ENCODE results near the gene ZC3H12C. TPM values are rescaled to one million over a fixed set of nuclear protein-coding genes. Genes with fewer than 3 reads are reported as not detected.
"Not testable (repeated sequence)": the region's sequence is repeated elsewhere in the genome, so short reads cannot be mapped to it uniquely, and the experiment has no call there.

Gene ZC3H12C
- total RNA-seq, 4 donors from 2014 or later, result 5.5 to 10.1 (median 7.8) TPM

DNA sequence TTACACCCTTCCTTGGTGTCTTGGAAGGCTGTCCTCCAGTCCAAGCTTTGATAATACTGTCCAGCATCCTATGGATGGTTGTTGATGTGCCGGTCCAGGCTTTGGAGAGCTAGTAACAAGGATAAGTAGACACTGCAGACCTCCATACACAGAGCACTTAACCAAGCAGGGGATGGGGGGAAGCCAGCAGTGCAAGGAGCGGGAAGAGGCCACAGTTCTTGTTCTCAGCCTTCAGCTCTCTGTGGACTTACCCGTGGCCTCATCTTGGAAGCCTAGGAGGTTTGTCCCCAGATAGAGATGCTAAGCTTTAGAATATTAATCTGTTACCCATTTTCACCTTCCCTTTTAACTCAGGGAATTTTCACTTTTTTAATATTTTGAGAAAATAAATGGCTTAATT, 30.9 kb upstream of the ZC3H12C start:
- no peak for DNase-seq
- no peak for TF ChIP-seq POLR2A (IDR thresholded peaks at IDR 0.05)
- no peak for TF ChIP-seq CTCF (IDR thresholded peaks at IDR 0.05)
- WGBS, 2 donors, result 90% methylated on average over 2 to 3 of the region's 3 CpGs
- Histone ChIP-seq H3K4me3 (no peak overlapping the region), H3K36me3 (no peaks in the 10 kb centered on the region), H3K27me3 (no peaks in the 10 kb centered on the region), H3K4me1 (no peaks in the 10 kb centered on the region), H3K27ac (no peak overlapping the region), H3K9me3 (no peaks in the 10 kb centered on the region)
- intact Hi-C loops (cut with DNase I), result no loop called here

DNA sequence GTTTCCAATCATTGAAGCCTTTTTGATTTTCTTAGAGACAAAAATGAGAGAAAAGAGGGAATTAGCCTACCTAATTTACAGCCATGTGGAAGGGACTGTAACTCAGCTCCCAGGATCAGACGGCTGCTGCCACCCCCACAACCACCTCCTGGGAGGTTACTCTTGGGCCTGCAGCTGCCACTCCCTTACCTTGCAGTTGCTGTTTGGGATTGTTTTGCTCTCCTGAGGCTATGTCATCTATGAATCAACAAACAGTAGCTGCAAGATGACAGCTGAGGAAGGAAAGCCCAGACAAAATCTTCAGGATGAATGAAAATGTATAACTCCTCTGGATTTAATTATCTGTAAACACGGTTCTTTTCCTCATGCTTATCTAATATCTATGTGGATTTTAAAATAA, 28.0 kb upstream of the ZC3H12C start:
- TF ChIP-seq POLR2A (IDR thresholded peaks at IDR 0.05) (no peak), CTCF (IDR thresholded peaks at IDR 0.05) (no peak)
- H3K4me1 ChIP-seq, result peaks cover 0 to 10% (median 0%) of the 10 kb centered on the region in 3 donors
- DNase-seq, result no peak
- WGBS, 2 donors, result 40 to 58% methylated on average over 2 of the region's 2 CpGs
- no peaks in the 10 kb centered on the region for H3K9me3 ChIP-seq
- H3K27me3 ChIP-seq, result no peaks in the 10 kb centered on the region
- H3K4me3 ChIP-seq, result no peak overlapping the region
- no peak overlapping the region for H3K27ac ChIP-seq
- intact Hi-C loops (cut with DNase I), result no loop called here
- no peaks in the 10 kb centered on the region for H3K36me3 ChIP-seq

GRCh38 chr11:110068001-110068400, 25.2 kb upstream of the ZC3H12C start:
- DNase-seq; H3K4me3 ChIP-seq; intact Hi-C loops (cut with DNase I); H3K27me3 ChIP-seq; H3K9me3 ChIP-seq; H3K36me3 ChIP-seq: not testable (repeated sequence)
- WGBS, 2 donors, result 96% methylated on average over 4 of the region's 4 CpGs
- peaks cover 0 to 10% (median 0%) of the 10 kb centered on the region in 3 donors for H3K4me1 ChIP-seq
- peak overlapping the region in 2 of 4 donors; percentile 42 to 59 for H3K27ac ChIP-seq

GRCh38 chr11:110069158-110069737, 23.9 kb upstream of the ZC3H12C start:
- DNase-seq, result no peak
- intact Hi-C loops (cut with DNase I), result no loop called here
- Histone ChIP-seq H3K27me3 (no peaks in the 10 kb centered on the region), H3K4me3 (no peak overlapping the region), H3K27ac (peak overlapping the region in 3 of 4 donors; percentile 28 to 59 (median 53)), H3K36me3 (no peaks in the 10 kb centered on the region), H3K4me1 (peaks cover 0 to 10% (median 0%) of the 10 kb centered on the region in 3 donors), H3K9me3 (no peaks in the 10 kb centered on the region)
- TF ChIP-seq POLR2A (IDR thresholded peaks at IDR 0.05) (no peak), CTCF (IDR thresholded peaks at IDR 0.05) (no peak)
- WGBS, 2 donors, result 26 to 34% methylated on average over 5 to 7 of the region's 7 CpGs

GRCh38 chr11:110070176-110070575, 23.0 kb upstream of the ZC3H12C start:
- WGBS, 2 donors, result 92 to 93% methylated on average over 3 of the region's 3 CpGs
- DNase-seq, result no peak
- no peaks in the 10 kb centered on the region for H3K9me3 ChIP-seq
- intact Hi-C loops (cut with DNase I), result no loop called here
- H3K4me1 ChIP-seq, result peaks cover 0 to 10% (median 0%) of the 10 kb centered on the region in 3 donors
- no peak overlapping the region for H3K4me3 ChIP-seq
- H3K27me3 ChIP-seq, result no peaks in the 10 kb centered on the region
- no peaks in the 10 kb centered on the region for H3K36me3 ChIP-seq
- TF ChIP-seq CTCF (IDR thresholded peaks at IDR 0.05) (no peak), POLR2A (IDR thresholded peaks at IDR 0.05) (no peak)
- peak overlapping the region in 1 of 4 donors; percentile 59 for H3K27ac ChIP-seq

DNA sequence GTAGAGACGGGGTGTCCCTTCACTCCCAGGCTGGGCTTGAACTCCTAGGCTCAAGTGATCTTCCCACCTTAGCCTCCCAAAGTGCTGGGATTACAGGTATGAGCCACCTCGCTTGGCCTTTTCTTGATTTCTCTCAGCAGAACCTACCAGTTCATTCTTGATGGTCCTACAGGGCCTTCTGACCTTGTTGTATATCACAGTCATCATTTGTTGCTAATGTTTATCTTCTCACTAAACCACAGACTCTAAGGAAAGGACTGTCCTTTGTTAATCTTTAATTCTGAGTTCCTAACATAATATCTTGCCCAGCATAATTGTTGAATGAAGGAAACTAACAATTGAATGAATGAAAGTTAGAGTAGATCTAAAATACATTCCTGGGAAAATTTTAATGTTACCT, 22.0 kb upstream of the ZC3H12C start:
- intact Hi-C loops (cut with DNase I), result no loop called here
- DNase-seq, result no peak
- no peak for TF ChIP-seq CTCF (IDR thresholded peaks at IDR 0.05)
- TF ChIP-seq POLR2A (IDR thresholded peaks at IDR 0.05), result no peak
- peaks cover 4 to 16% (median 5%) of the 10 kb centered on the region in 3 donors for H3K4me1 ChIP-seq
- no peaks in the 10 kb centered on the region for H3K27me3 ChIP-seq
- WGBS, 2 donors, result 93 to 96% methylated on average over 2 of the region's 2 CpGs
- H3K27ac ChIP-seq, result no peak overlapping the region
- H3K36me3 ChIP-seq, result no peaks in the 10 kb centered on the region
- no peak overlapping the region for H3K4me3 ChIP-seq
- no peaks in the 10 kb centered on the region for H3K9me3 ChIP-seq

Measured in esophagus squamous epithelium (tissue), 5 donors.